Measurements from ENCODE around the gene SH2D3C.

GRCh38 chr9:127769929-127770582, 8.4 kb downstream of the SH2D3C start:
- TF ChIP-seq EP300 (IDR thresholded peaks at IDR 0.05) (no peak), POLR2AphosphoS5 (IDR thresholded peaks at IDR 0.05) (peak; percentile 24), CTCF (IDR thresholded peaks at IDR 0.05) (no peak)
